IMR-90 (cell line): ENCODE results near the gene RPS10. TPM values are rescaled to one million over a fixed set of nuclear protein-coding genes. Genes with fewer than 3 reads are reported as not detected.

Experiments
- ATAC-seq: fragments of 200-7000 bp; cut with Tn5 transposase; 2 replicates; pipeline ENCODE4 v1.9.1; 2020; ENCODE audit warnings: low read depth, mild to moderate bottlenecking, moderate library complexity
- BruUV-seq: library from RNA; stranded (reverse); fragments of 400-500 nt; replicated peaks from 2 replicates; lab custom pipeline; 2021; lab: Mats Ljungman, UMichigan
- CTCF ChIA-PET: fragments of 300-600 bp; formaldehyde crosslinking; extraction: SDS; loops from one replicate; lab custom pipeline; 2021; ENCODE audit warnings: antibody characterized with exemption; lab: Yijun Ruan, JAX
- POLR2A ChIA-PET: fragments of 300-600 bp; sonication (Branson Sonifier 250); formaldehyde crosslinking; loops from one replicate; lab custom pipeline; 2022; ENCODE audit warnings: antibody characterized with exemption; ENCODE audit not compliant: unreplicated experiment; lab: Charles Lee
- DNase-seq: peaks from one replicate; pipeline ENCODE4 v3.0.0; 2013
- H2AFZ ChIP-seq: replicated peaks from 2 replicates; pipeline ENCODE3; 2013; ENCODE audit warnings: low read length, mild to moderate bottlenecking; ENCODE audit not compliant: poor library complexity
- H2AK5ac ChIP-seq: 2 replicates; pipeline ENCODE4 v1.6.1; 2013; ENCODE audit warnings: low read depth, low read length, inconsistent platforms
- H2AK9ac ChIP-seq: replicated peaks from 2 replicates; pipeline ENCODE3; 2013; ENCODE audit warnings: mild to moderate bottlenecking, low read depth, low read length, moderate library complexity; ENCODE audit not compliant: poor library complexity
- H2BK120ac ChIP-seq: 2 replicates; pipeline ENCODE4 v1.6.1; 2013; ENCODE audit warnings: low read depth, low read length, inconsistent platforms
- H2BK15ac ChIP-seq: 3 replicates; pipeline ENCODE4 v1.6.1; 2013; ENCODE audit warnings: low read depth, low read length, inconsistent platforms
- H2BK20ac ChIP-seq: 2 replicates; pipeline ENCODE4 v1.6.1; 2013; ENCODE audit warnings: low read depth, mild to moderate bottlenecking, inconsistent platforms, low read length, moderate library complexity
- H2BK5ac ChIP-seq: 2 replicates; pipeline ENCODE4 v1.6.1; 2013; ENCODE audit warnings: mild to moderate bottlenecking, low read depth, low read length, inconsistent platforms; ENCODE audit not compliant: poor library complexity, severe bottlenecking
- H3K14ac ChIP-seq: replicated peaks from 2 replicates; pipeline ENCODE4 v1.6.1; 2013; ENCODE audit warnings: low read depth, low read length, inconsistent platforms
- H3K18ac ChIP-seq: 2 replicates; pipeline ENCODE4 v1.6.1; 2013; ENCODE audit warnings: low read depth, low read length, control low read depth
- H3K23ac ChIP-seq: 2 replicates; pipeline ENCODE4 v1.6.1; 2013; ENCODE audit warnings: low read depth, low read length, inconsistent platforms
- H3K27ac ChIP-seq: 2 replicates; pipeline ENCODE4 v1.5.1; 2013; ENCODE audit warnings: mild to moderate bottlenecking, control low read depth, low read length; ENCODE audit not compliant: insufficient read depth
- H3K27me3 ChIP-seq: 2 replicates; pipeline ENCODE4 v1.6.1; 2013; ENCODE audit warnings: low read length; ENCODE audit not compliant: control insufficient read depth, insufficient read depth
- H3K36me3 ChIP-seq: 2 replicates; pipeline ENCODE4 v1.6.1; 2013; ENCODE audit warnings: low read length, mixed read lengths; ENCODE audit not compliant: control insufficient read depth, insufficient read depth
- H3K4ac ChIP-seq: 2 replicates; pipeline ENCODE4 v1.6.1; 2013; ENCODE audit warnings: low read depth, low read length, inconsistent platforms
- H3K4me1 ChIP-seq: 2 replicates; pipeline ENCODE4 v1.6.1; 2013; ENCODE audit warnings: low read length, mixed read lengths; ENCODE audit not compliant: control insufficient read depth, insufficient read depth
- H3K4me2 ChIP-seq: 2 replicates; pipeline ENCODE4 v1.6.1; 2013; ENCODE audit warnings: low read depth, mild to moderate bottlenecking, control low read depth, low read length, moderate library complexity
- H3K4me3 ChIP-seq: 2 replicates; pipeline ENCODE4 v1.5.1; 2013; ENCODE audit warnings: low read depth, mild to moderate bottlenecking, control low read depth, low read length, moderate library complexity; ENCODE audit not compliant: insufficient read depth
- H3K56ac ChIP-seq: 2 replicates; pipeline ENCODE4 v1.6.1; 2013; ENCODE audit warnings: low read length, inconsistent platforms; ENCODE audit not compliant: insufficient read depth; ENCODE audit errors: extremely low read depth
- H3K79me1 ChIP-seq, 2 experiments: 2 replicates each; pipeline ENCODE4 v1.6.1; 2013; ENCODE audit warnings: low read length in 2 of 2, inconsistent platforms in 1 of 2, low read depth in 1 of 2
- H3K9ac ChIP-seq: 2 replicates; pipeline ENCODE4 v1.6.1; 2013; ENCODE audit warnings: low read depth, low read length, control low read depth
- H3K9me1 ChIP-seq: 2 replicates; pipeline ENCODE4 v1.6.1; 2013; ENCODE audit warnings: low read length, inconsistent platforms; ENCODE audit not compliant: insufficient read depth
- H3K9me3 ChIP-seq: 2 replicates; pipeline ENCODE4 v1.6.1; 2013; ENCODE audit warnings: low read length; ENCODE audit not compliant: control insufficient read depth, insufficient read depth
- H4K20me1 ChIP-seq: 2 replicates; pipeline ENCODE4 v1.6.1; 2013; ENCODE audit warnings: low read length, inconsistent platforms; ENCODE audit not compliant: insufficient read depth
- H4K5ac ChIP-seq: 2 replicates; pipeline ENCODE4 v1.6.1; 2013; ENCODE audit warnings: mild to moderate bottlenecking, low read depth, low read length, control low read depth
- H4K8ac ChIP-seq, 2 experiments: 2 replicates each; pipeline ENCODE4 v1.6.1; 2013; ENCODE audit warnings: low read depth in 2 of 2, low read length in 2 of 2, control low read depth in 1 of 2, inconsistent platforms in 1 of 2
- H4K91ac ChIP-seq: 2 replicates; pipeline ENCODE4 v1.6.1; 2013; ENCODE audit warnings: low read depth, low read length, inconsistent platforms; ENCODE audit not compliant: insufficient read depth
- BHLHE40 ChIP-seq: fragments of 150-350 bp; IDR thresholded peaks from 2 replicates; pipeline ENCODE4 v1.6.1; 2016; ENCODE audit warnings: mild to moderate bottlenecking, low read depth, low read length
- CEBPB ChIP-seq: IDR thresholded peaks from 2 replicates; pipeline ENCODE4 v1.6.1; 2012; ENCODE audit warnings: low read depth, low read length, improper control_type of control experiment
- CHD1 ChIP-seq: IDR thresholded peaks from 2 replicates; pipeline ENCODE4 v1.6.1; 2012; ENCODE audit warnings: low read depth, low read length, improper control_type of control experiment
- ELK1 ChIP-seq: fragments of 150-350 bp; IDR thresholded peaks from 2 replicates; pipeline ENCODE4 v1.6.1; 2016; ENCODE audit warnings: low read depth, mild to moderate bottlenecking, low read length, moderate library complexity, borderline replicate concordance
- FOS ChIP-seq: fragments of 150-350 bp; IDR thresholded peaks from 2 replicates; pipeline ENCODE4 v1.6.1; 2016; ENCODE audit warnings: low read depth, low read length
- MAFK ChIP-seq: IDR thresholded peaks from 2 replicates; pipeline ENCODE4 v1.6.1; 2012; ENCODE audit warnings: low read depth, low read length, improper control_type of control experiment
- MAZ ChIP-seq: IDR thresholded peaks from 2 replicates; pipeline ENCODE4 v1.6.1; 2012; ENCODE audit warnings: low read depth, mild to moderate bottlenecking, low read length, improper control_type of control experiment, moderate library complexity, borderline replicate concordance
- MXI1 ChIP-seq: IDR thresholded peaks from 2 replicates; pipeline ENCODE4 v1.6.1; 2012; ENCODE audit warnings: low read depth, mild to moderate bottlenecking, low read length, moderate library complexity, borderline replicate concordance
- NFE2L2 ChIP-seq: fragments of 150-350 bp; IDR thresholded peaks from 2 replicates; pipeline ENCODE4 v1.6.1; 2016; ENCODE audit warnings: low read depth, mild to moderate bottlenecking, low read length
- POLR2A ChIP-seq: IDR thresholded peaks from 2 replicates; pipeline ENCODE4 v1.6.1; 2012; ENCODE audit warnings: mild to moderate bottlenecking, low read depth, low read length
- RAD21 ChIP-seq: IDR thresholded peaks from 2 replicates; pipeline ENCODE4 v1.6.1; 2012; ENCODE audit warnings: low read length, improper control_type of control experiment
- RCOR1 ChIP-seq: IDR thresholded peaks from 2 replicates; pipeline ENCODE4 v1.6.1; 2012; ENCODE audit warnings: mild to moderate bottlenecking, low read length, improper control_type of control experiment; ENCODE audit not compliant: insufficient replicate concordance
- RFX5 ChIP-seq: IDR thresholded peaks from 2 replicates; pipeline ENCODE4 v1.8.0; 2012; ENCODE audit warnings: low read depth, mild to moderate bottlenecking, low read length, moderate library complexity
- SMC3 ChIP-seq: fragments of 150-350 bp; IDR thresholded peaks from 2 replicates; pipeline ENCODE4 v1.6.1; 2016; ENCODE audit warnings: low read depth, mild to moderate bottlenecking, antibody characterized with exemption, low read length, moderate library complexity
- USF2 ChIP-seq: fragments of 150-350 bp; IDR thresholded peaks from 2 replicates; pipeline ENCODE4 v1.6.1; 2017; ENCODE audit warnings: mild to moderate bottlenecking, antibody characterized with exemption, low read length, low read depth
- WGBS, 2 experiments: methylation state at CpG; one replicate each; pipeline versions ENCODE4 v1.1.5 to v1.1.7; 2013; ENCODE audit warnings: missing lambda C conversion rate in 2 of 2; ENCODE audit not compliant: insufficient read length in 1 of 2; ENCODE audit errors: extremely low coverage in 2 of 2; 5-methylcytosine and 5-hydroxymethylcytosine counted together
- dilution Hi-C: fragments of 300-500 bp; cut with HindIII; formaldehyde crosslinking; loops from one replicate; pipeline ENCODE4 v1.14.3; 2018; ENCODE audit warnings: low sequenced_read_pairs; ENCODE audit not compliant: unreplicated experiment
- in situ Hi-C: fragments of 300-500 bp; cut with MboI; formaldehyde crosslinking; loops from 3 replicates; pipeline ENCODE4 v1.14.3; 2019; ENCODE audit warnings: low sequenced_read_pairs, inconsistent platforms, mixed read lengths
- intact Hi-C: fragments of 100-400 bp; cut with micrococcal nuclease; formaldehyde crosslinking; loops from 2 replicates; pipeline ENCODE4 v1.10.0; 2022
- polyA plus RNA-seq, 3 experiments: library from polyadenylated mRNA; depleted of rRNA; stranded (reverse); fragments of >200 nt; gene quantifications; 2 replicates each; pipeline ENCODE4 v1.2.3, GENCODE V29; 2012; ENCODE audit warnings: low replicate concordance in 1 of 3
- total RNA-seq: library from RNA; depleted of rRNA; stranded (reverse); fragments of >200 nt; gene quantifications from 2 replicates; pipeline ENCODE4 v1.2.3, GENCODE V29; 2012

The RPS10 gene
- total and polyA plus RNA-seq, 2 of the 4 experiments (the other 2 are of a cell fraction): 5,462 to 5,584 TPM

GRCh38 chr6:34425132-34425497, 754 bp downstream of the RPS10 start:
- TF ChIP-seq USF2 (no peak), ELK1 (no peak), CEBPB (no peak), RCOR1 (no peak), BHLHE40 (no peak), CHD1 (no peak), SMC3 (no peak), RAD21 (no peak), POLR2A (no peak), FOS (no peak), NFE2L2 (no peak), MXI1 (no peak), MAZ (no peak), RFX5 (no peak), MAFK (no peak)
- Histone ChIP-seq H3K4me2 (peak overlapping the region; percentile 94), H4K20me1 (peaks cover 39% of the 10 kb centered on the region), H4K91ac (peak overlapping the region; percentile 86; the same call in 1 of the 2 replicates), H3K36me3 (peaks cover 39% of the 10 kb centered on the region), H3K56ac (peak overlapping the region; percentile 84; the same call in 1 of the 2 replicates), H3K4me1 (peaks cover 2% of the 10 kb centered on the region), H2BK120ac (0 out of 2 replicates have a peak overlapping the region, but pooled peaks have one; percentile 2), H2BK15ac (no peak overlapping the region), H2BK20ac (no peak overlapping the region), H2BK5ac (peak overlapping the region; percentile 55), H3K79me1 (peaks cover 31 to 48% of the 10 kb centered on the region in 2 experiments), H3K4ac (peak overlapping the region; percentile 90), H3K27me3 (no peaks in the 10 kb centered on the region; the same call in 1 of the 2 replicates), H4K5ac (0 out of 2 replicates have a peak overlapping the region, but pooled peaks have one; percentile 24), H3K9me3 (no peaks in the 10 kb centered on the region), H2AFZ (peak overlapping the region; percentile 78), H3K14ac (peak overlapping the region; percentile 99), H2AK9ac (peak overlapping the region; percentile 97), H4K8ac (peak overlapping the region; percentile 59 to 80), H3K9me1 (no peaks in the 10 kb centered on the region), H3K27ac (peak overlapping the region; percentile 81), H3K23ac (peak overlapping the region; percentile 98), H2AK5ac (peak overlapping the region; percentile 74), H3K4me3 (peak overlapping the region; percentile 82), H3K18ac (no peak overlapping the region), H3K9ac (peak overlapping the region; percentile 97)
- in situ Hi-C loops: loop anchor here (10.0 kb wide), 1 partner anchor 180 kb away; no protein-coding TSS in a partner anchor
- dilution Hi-C loops: no loop called here
- ATAC-seq (no peak), DNase-seq (no peak)
- no CpG with 5 or more reads among the region's 10 CpGs for WGBS, 2 experiments
- intact Hi-C loops: no loop called here
- CTCF ChIA-PET: interaction anchor here (1.2 to 2.1 kb wide), 2 partner anchors 176 to 184 kb away, joined by 3 to 5 read pairs; no protein-coding TSS in a partner anchor
- POLR2A ChIA-PET: no interaction called here
- no TSS peak for BruUV-seq
